Sigmoid colon (tissue), 4 donors: Measurements from ENCODE around the gene TRIL.

Experiments used
- CTCF ChIP-seq, 4 experiments: fragments of 450-650 bp in 3 of 4; fragments of 200-600 bp in 1 of 4; IDR thresholded peaks; one replicate each; pipeline ENCODE4 v1.5.1; 2016 to 2019; ENCODE audit warnings: antibody characterized with exemption in 4 of 4, mild to moderate bottlenecking in 3 of 4, moderate library complexity in 2 of 4
- EP300 ChIP-seq, 4 donors: sonication (generic); formaldehyde crosslinking; IDR thresholded peaks; one replicate each; pipeline ENCODE4 v1.6.1; 2017; ENCODE audit warnings: antibody characterized with exemption in 4 of 4
- POLR2A ChIP-seq, 2 donors: fragments of 450-650 bp; IDR thresholded peaks; one replicate each; pipeline ENCODE4 v1.6.1; 2016; ENCODE audit warnings: antibody characterized with exemption in 2 of 2, mild to moderate bottlenecking in 2 of 2, moderate library complexity in 2 of 2

GRCh38 chr7:28998105-28998504 is 40.0 kb upstream of the TRIL start:
- no peak for TF ChIP-seq CTCF (IDR thresholded peaks at IDR 0.05)
- no peak for TF ChIP-seq POLR2A (IDR thresholded peaks at IDR 0.05)
- TF ChIP-seq EP300 (IDR thresholded peaks at IDR 0.05), result no peak
